H1 (cell line): ENCODE measurements around the gene GJB3. TPM values are rescaled to one million over a fixed set of nuclear protein-coding genes. Genes with fewer than 3 reads are reported as not detected.

ENCODE experiments used
- PHF8 ChIP-seq: fragments of 200-600 bp; sonication (generic); conservative IDR thresholded peaks from 2 replicates; pipeline ENCODE4 v1.7.1; 2012; ENCODE audit warnings: low read depth, mild to moderate bottlenecking, inconsistent platforms, low read length, moderate library complexity
- SIRT6 ChIP-seq: IDR thresholded peaks from one replicate; pipeline ENCODE4 v1.7.1; 2012; ENCODE audit warnings: low read length, inconsistent platforms
- polyA plus RNA-seq, 7 experiments: library from polyadenylated mRNA; depleted of rRNA in 3 of 7; stranded (reverse) in 5 of 7; unstranded in 2 of 7; fragments of >200 nt in 5 of 7; fragments of 200-250 nt in 2 of 7; gene quantifications; 1 replicate in 5 of 7; 2 replicates in 1 of 7; 4 replicates in 1 of 7; pipeline versions ENCODE4 v1.2.1 to v1.2.3, GENCODE V29; 2011 to 2013; ENCODE audit warnings: missing spikeins in 2 of 7, mixed read lengths in 2 of 7
- total RNA-seq: library from RNA; stranded (reverse); fragmentation: NEBNext Ultra II Directional; extraction: Animal tissue kit (Norgen Biotek cat#: 25700); gene quantifications from 2 replicates; pipeline ENCODE4 v1.2.1, GENCODE V29; 2021

The GJB3 gene
- total and polyA plus RNA-seq, 2 of the 8 experiments (the other 6 are each of a cell fraction or from before 2014, with no cell fraction given): 0.93 to 1.6 TPM

- TF ChIP-seq SIRT6: no peak
- TF ChIP-seq PHF8: no peak
These were observed 13.2 kb downstream of the GJB3 start (continued) for GRCh38 chr1:34794001-34794789.
